Cardiac fibroblast (primary cell): ENCODE measurements around the gene PACRG.

Experiments
- DNase-seq, 2 donors: peaks; one replicate each; pipeline versions ENCODE4 v3.0.0 to v3.0.0-alpha.2; 2010; ENCODE audit warnings: low read depth in 2 of 2
- H3K4me3 ChIP-seq, 2 donors: replicated peaks in 1 of 2; 1 replicate in 1 of 2; 2 replicates in 1 of 2; pipeline ENCODE4 v1.5.1; 2011; ENCODE audit warnings: low read depth in 2 of 2, low read length in 2 of 2, mild to moderate bottlenecking in 2 of 2, moderate library complexity in 1 of 2
- CTCF ChIP-seq: IDR thresholded peaks from one replicate; pipeline ENCODE4 v1.5.1; 2011; ENCODE audit warnings: low read depth, mild to moderate bottlenecking, low read length, inconsistent platforms

The PACRG gene

GRCh38 chr6:162829013-162829742 is 101.4 kb downstream of the PACRG start:
- no peak overlapping the region for H3K4me3 ChIP-seq
- no peak for DNase-seq
- TF ChIP-seq CTCF = no peak

- DNase-seq = no peak
- no peak overlapping the region for H3K4me3 ChIP-seq
- no peak for TF ChIP-seq CTCF
Measured at GRCh38 chr6:162833776-162834175, 106.0 kb downstream of the PACRG start.

GRCh38 chr6:162845972-162846371 is 118.2 kb downstream of the PACRG start:
- no peak for DNase-seq
- no peak overlapping the region for H3K4me3 ChIP-seq
- TF ChIP-seq CTCF = no peak

GRCh38 chr6:162846723-162847122 is 118.9 kb downstream of the PACRG start:
- TF ChIP-seq CTCF = no peak
- no peak overlapping the region for H3K4me3 ChIP-seq
- no peak for DNase-seq

- DNase-seq = no peak
- no peak overlapping the region for H3K4me3 ChIP-seq
Measured at GRCh38 chr6:162849269-162849668, 121.5 kb downstream of the PACRG start.

GRCh38 chr6:162852192-162852591 is 124.4 kb downstream of the PACRG start:
- no peak overlapping the region for H3K4me3 ChIP-seq
- TF ChIP-seq CTCF = no peak
- no peak for DNase-seq

More at GRCh38 chr6:162849269-162849668, 121.5 kb downstream of the PACRG start:
- no peak for TF ChIP-seq CTCF
